Measurements from ENCODE around the gene GUCY1A2.
A peak's percentile ranks its signal among the peaks of the same experiment; 100 is the strongest.

Gene GUCY1A2

GRCh38 chr11:106937111-106937510 lies 81.2 kb downstream of the GUCY1A2 start:
- DNase-seq = no peak
- Histone ChIP-seq H4K8ac (ENCODE audit: low read length) (no peak overlapping the region), H2AK5ac (ENCODE audit: low read length, severe bottlenecking) (no peak overlapping the region), H3K14ac (ENCODE audit: low read length in 2 of 2) (no peak overlapping the region), H3K23ac (ENCODE audit: low read length in 2 of 2) (no peak overlapping the region), H2BK120ac (ENCODE audit: low read depth, low read length) (no peak overlapping the region), H3K4me2 (ENCODE audit: low read length, poor library complexity, severe bottlenecking) (no peak overlapping the region), H3K18ac (ENCODE audit: low read depth in 1 of 2, low read length in 2 of 2) (no peak overlapping the region), H3K9ac (ENCODE audit: low read length) (no peak overlapping the region), H3K27ac (ENCODE audit: low read length, poor library complexity, severe bottlenecking) (no peak overlapping the region), H2BK12ac (ENCODE audit: low read length in 2 of 2) (no peak overlapping the region), H2BK5ac (ENCODE audit: low read depth, low read length, poor library complexity, severe bottlenecking) (no peak overlapping the region), H3K9me3 (ENCODE audit: control insufficient read depth, low read length) (no peaks in the 10 kb centered on the region), H3K4ac (ENCODE audit: low read depth in 1 of 2, low read length in 2 of 2) (no peak overlapping the region), H3K4me1 (ENCODE audit: control insufficient read depth, insufficient read depth, low read depth, low read length) (no peaks in the 10 kb centered on the region), H3K4me3 (ENCODE audit: insufficient read depth in 1 of 2, low read depth in 1 of 2, low read length in 2 of 2) (no peak overlapping the region), H2AFZ (ENCODE audit: low read depth, low read length) (no peak overlapping the region), H3K36me3 (ENCODE audit: control insufficient read depth in 1 of 2, insufficient read depth in 2 of 2, low read depth in 1 of 2, low read length in 2 of 2) (no peaks in the 10 kb centered on the region), H4K91ac (ENCODE audit: low read length) (no peak overlapping the region), H3K79me1 (replicated peaks; ENCODE audit: low read length, poor library complexity, severe bottlenecking) (no peaks in the 10 kb centered on the region), H3K27me3 (ENCODE audit: control insufficient read depth in 1 of 2, insufficient read depth in 1 of 2, low read length in 2 of 2) (no peaks in the 10 kb centered on the region), H2BK15ac (ENCODE audit: low read depth, poor library complexity, severe bottlenecking) (no peak overlapping the region)
- WGBS = no CpG with 5 or more reads among the region's 1 CpG

DNA sequence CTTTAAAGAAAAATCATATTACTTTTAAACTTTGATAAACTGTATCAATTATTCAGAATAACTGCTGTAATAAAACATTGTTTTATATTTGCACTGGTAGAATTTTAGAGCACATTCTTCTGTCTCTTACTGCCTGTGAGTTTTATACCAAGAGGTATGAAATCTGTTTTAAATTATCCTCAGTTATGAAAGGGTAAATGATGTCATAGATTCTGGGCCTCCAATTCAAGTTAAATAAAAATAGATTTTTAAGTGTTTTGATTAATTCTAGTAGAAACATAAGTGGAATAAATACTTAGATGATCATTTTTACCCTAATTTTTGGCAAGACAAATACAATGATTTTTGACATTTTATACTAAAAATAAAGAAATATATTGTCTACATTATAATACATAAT lies 93.0 kb downstream of the GUCY1A2 start:
- Histone ChIP-seq H3K4ac (ENCODE audit: low read depth in 1 of 2, low read length in 2 of 2) (no peak overlapping the region), H2AFZ (ENCODE audit: low read depth, low read length) (no peak overlapping the region), H3K9me3 (ENCODE audit: control insufficient read depth, low read length) (peaks cover 9% of the 10 kb centered on the region), H3K27me3 (ENCODE audit: control insufficient read depth in 1 of 2, insufficient read depth in 1 of 2, low read length in 2 of 2) (no peaks in the 10 kb centered on the region), H2BK120ac (ENCODE audit: low read depth, low read length) (no peak overlapping the region), H2BK5ac (ENCODE audit: low read depth, low read length, poor library complexity, severe bottlenecking) (no peak overlapping the region), H2AK5ac (ENCODE audit: low read length, severe bottlenecking) (no peak overlapping the region), H4K8ac (ENCODE audit: low read length) (no peak overlapping the region), H3K79me1 (replicated peaks; ENCODE audit: low read length, poor library complexity, severe bottlenecking) (no peaks in the 10 kb centered on the region), H3K4me3 (ENCODE audit: insufficient read depth in 1 of 2, low read depth in 1 of 2, low read length in 2 of 2) (no peak overlapping the region), H3K4me2 (ENCODE audit: low read length, poor library complexity, severe bottlenecking) (no peak overlapping the region), H3K4me1 (ENCODE audit: control insufficient read depth, insufficient read depth, low read depth, low read length) (peaks cover 3% of the 10 kb centered on the region), H3K18ac (ENCODE audit: low read depth in 1 of 2, low read length in 2 of 2) (no peak overlapping the region), H3K27ac (ENCODE audit: low read length, poor library complexity, severe bottlenecking) (no peak overlapping the region), H3K14ac (ENCODE audit: low read length in 2 of 2) (no peak overlapping the region), H2BK12ac (ENCODE audit: low read length in 2 of 2) (no peak overlapping the region), H3K23ac (ENCODE audit: low read length in 2 of 2) (no peak overlapping the region), H4K91ac (ENCODE audit: low read length) (no peak overlapping the region), H3K36me3 (ENCODE audit: control insufficient read depth in 1 of 2, insufficient read depth in 2 of 2, low read depth in 1 of 2, low read length in 2 of 2) (no peaks in the 10 kb centered on the region), H2BK15ac (ENCODE audit: low read depth, poor library complexity, severe bottlenecking) (no peak overlapping the region), H3K9ac (ENCODE audit: low read length) (peak overlapping the region; percentile 68)
- no peak for DNase-seq

GRCh38 chr11:106920899-106921509 lies 97.3 kb downstream of the GUCY1A2 start:
- no peak overlapping the region for H2BK5ac ChIP-seq (ENCODE audit: low read depth, low read length, poor library complexity, severe bottlenecking)
- H4K8ac ChIP-seq (ENCODE audit: low read length) = no peak overlapping the region
- H3K18ac ChIP-seq (ENCODE audit: low read depth in 1 of 2, low read length in 2 of 2) = no peak overlapping the region
- H2BK12ac ChIP-seq (ENCODE audit: low read length in 2 of 2) = no peak overlapping the region
- no peak overlapping the region for H3K27ac ChIP-seq (ENCODE audit: low read length, poor library complexity, severe bottlenecking)
- no peak overlapping the region for H2BK15ac ChIP-seq (ENCODE audit: low read depth, poor library complexity, severe bottlenecking)
- H3K4ac ChIP-seq (ENCODE audit: low read depth in 1 of 2, low read length in 2 of 2) = no peak overlapping the region
- H3K27me3 ChIP-seq (ENCODE audit: control insufficient read depth in 1 of 2, insufficient read depth in 1 of 2, low read length in 2 of 2) = no peaks in the 10 kb centered on the region
- no peak overlapping the region for H3K9ac ChIP-seq (ENCODE audit: low read length)
- no peak overlapping the region for H2AK5ac ChIP-seq (ENCODE audit: low read length, severe bottlenecking)
- H3K4me1 ChIP-seq (ENCODE audit: control insufficient read depth, insufficient read depth, low read depth, low read length) = peaks cover under 1% of the 10 kb centered on the region
- H2AFZ ChIP-seq (ENCODE audit: low read depth, low read length) = no peak overlapping the region
- H3K36me3 ChIP-seq (ENCODE audit: control insufficient read depth in 1 of 2, insufficient read depth in 2 of 2, low read depth in 1 of 2, low read length in 2 of 2) = no peaks in the 10 kb centered on the region
- H3K9me3 ChIP-seq (ENCODE audit: control insufficient read depth, low read length) = no peaks in the 10 kb centered on the region
- H2BK120ac ChIP-seq (ENCODE audit: low read depth, low read length) = no peak overlapping the region
- no peak overlapping the region for H3K4me3 ChIP-seq (ENCODE audit: insufficient read depth in 1 of 2, low read depth in 1 of 2, low read length in 2 of 2)
- H3K4me2 ChIP-seq (ENCODE audit: low read length, poor library complexity, severe bottlenecking) = no peak overlapping the region
- no peak overlapping the region for H3K23ac ChIP-seq (ENCODE audit: low read length in 2 of 2)
- no peak overlapping the region for H3K14ac ChIP-seq (ENCODE audit: low read length in 2 of 2)
- no peak for DNase-seq
- no peaks in the 10 kb centered on the region for H3K79me1 ChIP-seq (replicated peaks; ENCODE audit: low read length, poor library complexity, severe bottlenecking)
- no peak overlapping the region for H4K91ac ChIP-seq (ENCODE audit: low read length)

GRCh38 chr11:106917973-106918372 lies 100.3 kb downstream of the GUCY1A2 start:
- WGBS = 96% methylated on average over 2 of the region's 2 CpGs
- no peak overlapping the region for H3K4me2 ChIP-seq (ENCODE audit: low read length, poor library complexity, severe bottlenecking)

More at GRCh38 chr11:106917973-106918372, 100.3 kb downstream of the GUCY1A2 start:
- no peak overlapping the region for H4K91ac ChIP-seq (ENCODE audit: low read length)
- no peak overlapping the region for H2BK5ac ChIP-seq (ENCODE audit: low read depth, low read length, poor library complexity, severe bottlenecking)
- H2AK5ac ChIP-seq (ENCODE audit: low read length, severe bottlenecking) = no peak overlapping the region
- H3K14ac ChIP-seq (ENCODE audit: low read length in 2 of 2) = no peak overlapping the region
- no peak overlapping the region for H2BK12ac ChIP-seq (ENCODE audit: low read length in 2 of 2)
- no peak overlapping the region for H2BK15ac ChIP-seq (ENCODE audit: low read depth, poor library complexity, severe bottlenecking)
- H2AFZ ChIP-seq (ENCODE audit: low read depth, low read length) = no peak overlapping the region
- no peak overlapping the region for H3K18ac ChIP-seq (ENCODE audit: low read depth in 1 of 2, low read length in 2 of 2)
- no peaks in the 10 kb centered on the region for H3K27me3 ChIP-seq (ENCODE audit: control insufficient read depth in 1 of 2, insufficient read depth in 1 of 2, low read length in 2 of 2)
- H3K4me3 ChIP-seq (ENCODE audit: insufficient read depth in 1 of 2, low read depth in 1 of 2, low read length in 2 of 2) = no peak overlapping the region
- H3K9ac ChIP-seq (ENCODE audit: low read length) = no peak overlapping the region
- H3K36me3 ChIP-seq (ENCODE audit: control insufficient read depth in 1 of 2, insufficient read depth in 2 of 2, low read depth in 1 of 2, low read length in 2 of 2) = no peaks in the 10 kb centered on the region
- no peaks in the 10 kb centered on the region for H3K4me1 ChIP-seq (ENCODE audit: control insufficient read depth, insufficient read depth, low read depth, low read length)
- peaks cover 6% of the 10 kb centered on the region for H3K9me3 ChIP-seq (ENCODE audit: control insufficient read depth, low read length)
- no peak overlapping the region for H3K4ac ChIP-seq (ENCODE audit: low read depth in 1 of 2, low read length in 2 of 2)
- DNase-seq = peak; percentile 5
- H3K27ac ChIP-seq (ENCODE audit: low read length, poor library complexity, severe bottlenecking) = no peak overlapping the region
- no peak overlapping the region for H2BK120ac ChIP-seq (ENCODE audit: low read depth, low read length)
- no peaks in the 10 kb centered on the region for H3K79me1 ChIP-seq (replicated peaks; ENCODE audit: low read length, poor library complexity, severe bottlenecking)
- H3K23ac ChIP-seq (ENCODE audit: low read length in 2 of 2) = no peak overlapping the region
- no peak overlapping the region for H4K8ac ChIP-seq (ENCODE audit: low read length)
